PC-9 (cell line): Measurements from ENCODE around the gene PTK6.

ENCODE experiments used
- CTCF ChIP-seq: fragments of 200-600 bp; sonication (generic); conservative IDR thresholded peaks from 2 replicates; pipeline ENCODE4 v1.6.1; 2017; ENCODE audit warnings: mixed run types, antibody characterized with exemption, mild to moderate bottlenecking, moderate library complexity
- EZH2 ChIP-seq: fragments of 200-600 bp; sonication (generic); IDR thresholded peaks from 2 replicates; pipeline ENCODE4 v1.8.0; 2017; ENCODE audit warnings: antibody characterized with exemption, low read depth

- TF ChIP-seq CTCF (no peak), EZH2 (no peak)
These were observed 18.6 kb upstream of the PTK6 start for GRCh38 chr20:63555661-63556381.
